SK-N-MC (cell line): Measurements from ENCODE around the gene CASP3.
A peak's percentile ranks its signal among the peaks of the same experiment; 100 is the strongest.
"Not testable (repeated sequence)": the region's sequence is repeated elsewhere in the genome, so short reads cannot be mapped to it uniquely, and the experiment has no call there.

Experiments
- DNase-seq: peaks from one replicate; pipeline ENCODE4 v3.0.0-alpha.2; 2011; ENCODE audit warnings: low read depth, low spot score
- H3K27ac ChIP-seq: fragments of 200-600 bp; sonication (generic); 2 replicates; pipeline ENCODE4 v1.5.1; 2016; ENCODE audit warnings: mixed run types
- H3K36me3 ChIP-seq: fragments of 200-600 bp; sonication (generic); 2 replicates; pipeline ENCODE4 v1.6.1; 2017; ENCODE audit warnings: antibody characterized with exemption, low read length, mixed read lengths; ENCODE audit not compliant: insufficient read depth
- H3K4me3 ChIP-seq: fragments of 200-600 bp; sonication (generic); 2 replicates; pipeline ENCODE4 v1.5.1; 2016
- H3K9ac ChIP-seq: fragments of 200-600 bp; sonication (generic); 2 replicates; pipeline ENCODE4 v1.8.0; 2017; ENCODE audit warnings: mixed run types, mixed read lengths; ENCODE audit not compliant: insufficient read length
- H3K9me3 ChIP-seq: fragments of 200-600 bp; sonication (generic); 2 replicates; pipeline ENCODE4 v1.6.1; 2017; ENCODE audit warnings: low read depth, mild to moderate bottlenecking, antibody characterized with exemption, low read length, moderate library complexity, mixed read lengths
- EZH2 ChIP-seq: fragments of 200-600 bp; sonication (generic); IDR thresholded peaks from one replicate; pipeline ENCODE4 v1.6.1; 2017; ENCODE audit warnings: antibody characterized with exemption
- FOXP2 ChIP-seq: optimal IDR thresholded peaks from 2 replicates; pipeline ENCODE3; 2011; ENCODE audit warnings: mild to moderate bottlenecking, moderate library complexity; ENCODE audit not compliant: insufficient read depth; ENCODE audit errors: extremely low read length, control extremely low read depth
- POLR2AphosphoS5 ChIP-seq: IDR thresholded peaks from 2 replicates; pipeline ENCODE4 v1.6.1; 2012; ENCODE audit warnings: mild to moderate bottlenecking, low read depth, low read length, borderline replicate concordance

CASP3 gene

DNA sequence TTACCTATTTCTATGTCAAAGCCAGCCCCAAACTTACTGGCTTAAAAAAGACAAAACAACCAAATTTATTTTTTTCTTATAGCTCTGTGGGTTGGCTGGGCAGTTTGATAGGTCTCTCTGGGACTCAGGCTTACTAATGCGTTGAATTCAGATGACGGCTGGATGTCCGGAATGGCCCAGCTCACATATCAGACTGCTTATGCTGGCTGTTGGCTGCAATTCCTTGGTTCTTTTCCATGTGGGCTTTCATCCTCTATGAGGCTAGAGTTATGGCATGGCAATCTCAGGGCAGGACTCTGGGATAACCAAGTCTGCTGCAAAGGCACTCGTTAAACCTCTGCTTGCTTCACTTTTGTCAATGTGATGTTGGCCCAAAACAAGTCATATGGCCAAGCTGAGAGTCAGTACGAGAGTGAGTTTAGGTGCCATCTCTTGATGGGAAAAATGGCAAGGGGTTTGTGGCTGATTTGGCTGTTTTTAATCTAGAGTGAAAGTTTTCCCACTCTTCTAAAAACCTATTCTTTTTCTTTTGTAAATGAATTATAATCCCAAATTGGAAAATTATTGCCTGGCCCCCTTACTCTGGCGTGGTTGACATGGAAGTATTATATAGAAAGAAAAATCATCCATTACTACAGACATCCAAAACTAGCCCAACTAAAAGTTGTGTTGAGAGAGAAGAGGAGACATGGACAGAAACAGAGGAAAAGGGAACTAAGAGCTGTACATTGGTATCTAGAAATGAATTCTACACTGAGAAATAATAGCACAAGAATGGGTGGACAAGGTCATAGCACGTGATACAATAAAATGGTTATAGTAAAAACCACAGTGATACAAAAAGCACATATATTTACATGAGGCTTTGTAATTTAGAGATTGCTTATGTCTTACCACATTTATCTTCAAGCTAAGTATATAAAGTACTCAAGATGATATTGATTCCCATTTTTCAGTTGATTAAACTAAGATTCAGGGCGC, 6.9 kb upstream of the CASP3 start:
- no peak overlapping the region for H3K27ac ChIP-seq
- no peak overlapping the region for H3K4me3 ChIP-seq
- DNase-seq: no peak
- no peak overlapping the region for H3K9ac ChIP-seq
- H3K9me3 ChIP-seq: no peaks in the 10 kb centered on the region
- no peak for TF ChIP-seq POLR2AphosphoS5
- TF ChIP-seq FOXP2: no peak
- no peak for TF ChIP-seq EZH2
- peaks cover 9% of the 10 kb centered on the region for H3K36me3 ChIP-seq

DNA sequence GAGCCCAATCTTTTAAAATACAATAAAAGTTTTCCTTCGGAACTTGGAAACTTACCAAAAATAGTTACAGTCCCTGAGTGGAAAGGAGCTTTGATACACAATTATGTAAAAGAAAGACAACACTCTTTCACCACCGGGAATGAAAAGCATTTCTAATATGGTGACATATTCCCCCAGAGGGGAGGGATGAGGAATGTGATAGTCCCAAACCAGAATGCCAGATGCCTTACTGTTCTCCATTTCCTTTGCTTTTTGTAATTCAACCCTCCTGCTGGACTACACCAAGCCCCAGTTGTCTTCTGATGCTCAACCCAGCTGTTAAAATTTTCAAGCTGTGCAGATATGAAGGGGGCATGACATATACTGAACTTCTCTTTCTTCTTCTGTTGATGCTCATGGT, 4.4 kb upstream of the CASP3 start:
- Histone ChIP-seq H3K36me3 (no peaks in the 10 kb centered on the region; the same call in 1 of the 2 replicates), H3K9ac (no peak overlapping the region), H3K9me3 (no peaks in the 10 kb centered on the region), H3K4me3 (no peak overlapping the region), H3K27ac (peak overlapping the region; percentile 11; the same call in 1 of the 2 replicates)
- DNase-seq: no peak
- TF ChIP-seq FOXP2 (no peak), EZH2 (no peak), POLR2AphosphoS5 (no peak)

DNA sequence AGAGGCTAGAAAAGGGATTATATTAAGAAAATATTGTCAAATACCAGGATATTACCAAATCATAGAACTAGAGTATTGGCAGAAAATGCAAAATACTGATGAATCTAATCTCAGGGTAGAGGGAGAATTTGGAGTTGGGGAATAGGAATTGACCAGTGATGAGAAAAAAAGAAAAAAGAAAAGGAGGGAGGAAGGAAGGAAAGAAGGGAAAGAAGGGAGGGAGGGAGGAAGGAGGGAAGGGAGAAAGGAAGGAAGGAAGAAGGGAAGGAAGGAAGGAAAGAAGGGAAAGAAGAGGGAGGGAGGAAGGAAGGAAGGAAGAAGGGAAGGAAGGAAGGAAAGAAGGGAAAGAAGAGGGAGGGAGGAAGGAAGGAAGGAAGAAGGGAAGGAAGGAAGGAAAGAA, 3.4 kb upstream of the CASP3 start:
- H3K9ac ChIP-seq, H3K36me3 ChIP-seq, H3K4me3 ChIP-seq, H3K27ac ChIP-seq, H3K9me3 ChIP-seq, DNase-seq: not testable (repeated sequence)

DNA sequence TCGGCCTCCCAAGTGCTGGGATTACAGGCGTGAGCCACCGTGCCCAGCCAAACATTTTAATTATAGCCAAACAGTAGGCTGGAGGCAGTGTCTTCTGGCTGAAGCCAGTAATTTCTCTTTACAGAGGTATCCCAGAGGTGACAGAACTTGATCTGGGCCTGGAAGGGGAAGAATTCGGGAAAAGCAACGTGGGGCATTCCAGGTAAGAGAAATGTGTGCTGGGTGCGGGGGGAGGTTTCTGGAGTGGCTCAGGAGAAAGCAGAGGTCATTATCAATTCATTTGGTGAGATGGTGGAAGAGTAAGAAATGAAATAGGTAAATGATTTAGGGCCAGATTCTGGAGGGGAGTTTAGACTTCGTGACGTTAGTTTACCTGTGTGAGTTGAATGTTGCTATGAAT, 2.7 kb upstream of the CASP3 start:
- TF ChIP-seq POLR2AphosphoS5 (no peak), EZH2 (no peak), FOXP2 (no peak)
- Histone ChIP-seq H3K36me3 (no peaks in the 10 kb centered on the region), H3K9ac (no peak overlapping the region), H3K27ac (no peak overlapping the region), H3K9me3 (no peaks in the 10 kb centered on the region), H3K4me3 (no peak overlapping the region)
- DNase-seq: no peak

DNA sequence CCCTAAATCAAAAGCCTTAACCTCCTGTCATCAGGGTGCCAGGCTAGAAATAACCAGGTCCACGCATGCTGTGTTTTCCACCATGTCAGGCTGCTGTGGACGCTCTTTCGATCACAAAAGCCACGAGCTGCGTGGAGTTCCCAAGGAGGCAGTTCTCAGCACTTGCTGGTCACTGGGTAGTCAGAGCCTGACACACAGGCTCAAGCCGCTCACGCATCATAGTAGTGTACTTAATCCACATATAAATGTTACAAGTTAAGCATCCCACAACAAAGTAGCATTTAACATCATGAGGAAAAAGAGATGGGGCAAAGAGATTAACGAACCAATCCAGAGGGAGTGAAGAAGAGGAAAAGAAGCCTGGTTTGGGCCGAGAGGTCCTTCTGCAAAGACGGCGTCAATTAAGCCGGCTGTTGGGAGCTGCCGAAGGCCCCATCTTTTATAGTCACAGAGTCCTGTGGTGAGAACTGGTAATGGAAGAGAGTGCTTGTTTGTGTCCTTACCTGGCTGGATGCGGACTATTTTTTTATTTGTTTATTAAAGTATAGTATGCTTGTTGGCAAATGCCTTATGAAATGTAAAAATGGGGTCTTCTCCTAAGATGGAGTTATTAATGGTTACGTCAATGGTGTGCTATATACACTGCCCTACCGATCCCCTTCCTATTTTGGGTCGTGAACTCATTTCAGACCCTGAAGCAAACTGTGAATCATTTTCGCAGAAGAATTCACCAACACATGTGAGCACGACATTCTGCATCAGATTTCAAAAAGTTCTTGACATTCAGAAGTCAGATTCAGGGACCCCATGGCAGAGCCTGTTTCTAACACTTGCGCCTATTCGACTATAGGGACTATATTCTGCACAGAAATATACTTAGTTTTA, 966 bp upstream of the CASP3 start:
- DNase-seq: no peak

DNA sequence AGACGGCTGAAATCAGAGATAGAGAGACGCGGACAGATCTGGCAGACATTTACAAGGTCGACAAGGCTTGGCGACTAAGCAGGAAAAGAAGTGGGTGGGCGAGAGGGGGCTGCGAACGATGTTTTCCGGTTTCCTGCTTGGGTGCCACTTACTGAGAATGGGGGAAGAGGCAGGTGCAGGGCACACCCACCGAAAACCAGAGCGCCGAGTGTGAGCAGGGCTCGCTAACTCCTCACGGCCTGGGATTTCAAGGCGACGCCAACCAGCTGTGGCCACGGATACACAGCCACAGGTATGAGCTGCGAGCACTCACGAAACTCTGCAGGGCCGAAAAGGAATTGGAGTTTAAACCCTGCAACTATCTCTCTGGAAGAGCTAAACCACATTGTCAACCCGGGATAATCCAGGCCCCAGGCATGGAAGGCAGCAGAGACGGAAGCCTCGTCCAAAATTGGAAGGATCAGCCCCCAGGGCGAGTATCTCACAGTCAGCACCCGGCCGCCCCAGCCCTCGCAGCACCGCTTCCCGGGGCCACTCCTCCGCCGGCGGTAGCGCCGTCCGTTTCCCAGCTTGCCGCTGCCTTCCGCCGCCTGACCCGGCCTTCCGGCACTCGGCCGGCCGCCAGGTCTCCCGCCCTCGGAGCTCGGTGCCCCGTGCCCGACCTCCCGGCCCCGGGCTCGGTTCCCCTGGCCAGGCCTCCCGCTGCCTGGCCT, 778 bp downstream of the CASP3 start:
- peak overlapping the region; percentile 87 for H3K9ac ChIP-seq
- TF ChIP-seq FOXP2: no peak
- H3K27ac ChIP-seq: peak overlapping the region; percentile 44; the same call in 1 of the 2 replicates
- DNase-seq: no peak
- H3K9me3 ChIP-seq: no peaks in the 10 kb centered on the region
- peaks cover 3% of the 10 kb centered on the region; the same call in 1 of the 2 replicates for H3K36me3 ChIP-seq
- H3K4me3 ChIP-seq: peak overlapping the region; percentile 96

More for the DNA sequence above, 966 bp upstream of the CASP3 start:
- H3K9me3 ChIP-seq: no peaks in the 10 kb centered on the region
- H3K36me3 ChIP-seq: peaks cover 3% of the 10 kb centered on the region; the same call in 1 of the 2 replicates
- peak overlapping the region; percentile 96 for H3K4me3 ChIP-seq
- peak overlapping the region; percentile 92 for H3K9ac ChIP-seq
- TF ChIP-seq FOXP2 (no peak), EZH2 (no peak), POLR2AphosphoS5 (no peak)
- peak overlapping the region; percentile 75 for H3K27ac ChIP-seq

DNA sequence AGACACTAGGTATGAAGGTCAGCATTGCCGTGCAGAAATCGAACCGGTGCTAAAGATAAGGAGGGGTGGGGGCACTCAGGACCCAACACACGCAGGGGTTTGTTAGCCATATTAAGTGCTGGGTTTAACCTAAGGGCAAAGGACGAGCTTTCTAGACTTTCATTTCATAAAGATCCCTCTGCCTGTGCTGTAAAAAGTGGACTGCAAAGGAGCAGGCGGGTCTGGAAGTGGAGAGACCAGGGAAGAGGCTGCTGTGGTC, 1.3 kb downstream of the CASP3 start:
- H3K4me3 ChIP-seq: peak overlapping the region; percentile 96
- no peak for DNase-seq
- TF ChIP-seq EZH2 (no peak), POLR2AphosphoS5 (no peak), FOXP2 (no peak)
- no peak overlapping the region for H3K27ac ChIP-seq
- peak overlapping the region; percentile 87 for H3K9ac ChIP-seq
- peaks cover 3% of the 10 kb centered on the region; the same call in 1 of the 2 replicates for H3K36me3 ChIP-seq
- no peaks in the 10 kb centered on the region for H3K9me3 ChIP-seq
